B cell (primary cell): Measurements from ENCODE around the gene ACHE. TPM values are rescaled to one million over a fixed set of nuclear protein-coding genes. Genes with fewer than 3 reads are reported as not detected.

Experiments
- ATAC-seq: fragments of 200-7000 bp; cut with Tn5 transposase; one replicate; pipeline ENCODE4 v1.10.0; 2021; ENCODE audit warnings: low read depth, mild to moderate bottlenecking, moderate number of reproducible peaks, moderate library complexity
- CTCF ChIA-PET: fragments of 350-600 bp; sonication (Branson Sonifier 250); formaldehyde crosslinking; loops from one replicate; lab custom pipeline; 2021; ENCODE audit warnings: antibody characterized with exemption, inconsistent platforms; lab: Charles Lee
- POLR2A ChIA-PET: fragments of 350-600 bp; sonication (Branson Sonifier 250); formaldehyde crosslinking; loops from one replicate; lab custom pipeline; 2021; ENCODE audit warnings: antibody characterized with exemption; lab: Charles Lee
- DNase-seq: peaks from one replicate; pipeline ENCODE4 v3.0.0; 2013
- H2AFZ ChIP-seq: 2 replicates; pipeline ENCODE4 v1.6.1; 2012; ENCODE audit warnings: mild to moderate bottlenecking, low read depth, low read length; ENCODE audit not compliant: insufficient read depth, poor library complexity, severe bottlenecking
- H3K27ac ChIP-seq, 2 donors: 1 replicate in 1 of 2; 2 replicates in 1 of 2; pipeline ENCODE4 v1.5.1; 2012 to 2013; ENCODE audit warnings: low read length in 2 of 2, mild to moderate bottlenecking in 2 of 2, moderate library complexity in 1 of 2
- H3K27me3 ChIP-seq, 4 experiments: fragments of 200-600 bp in 1 of 4; sonication (generic) in 1 of 4; replicated peaks in 1 of 4; 1 replicate in 2 of 4; 2 replicates in 2 of 4; pipeline versions ENCODE4 v1.6.1 to v1.7.0; 2013 to 2016; ENCODE audit warnings: low read length in 3 of 4, mild to moderate bottlenecking in 2 of 4, mixed read lengths in 1 of 4, moderate library complexity in 1 of 4; ENCODE audit not compliant: insufficient read depth in 4 of 4, control insufficient read depth in 3 of 4; ENCODE audit errors: control extremely low read depth in 1 of 4
- H3K36me3 ChIP-seq, 2 experiments: replicated peaks in 1 of 2; 1 replicate in 1 of 2; 2 replicates in 1 of 2; pipeline versions ENCODE4 v1.6.1 to v1.7.1; 2013; ENCODE audit warnings: low read length in 1 of 2; ENCODE audit not compliant: insufficient read depth in 2 of 2, control insufficient read depth in 1 of 2; ENCODE audit errors: control extremely low read depth in 1 of 2, extremely low read depth in 1 of 2
- H3K4me1 ChIP-seq, 2 donors: fragments of 200-600 bp in 1 of 2; sonication (generic) in 1 of 2; 1 replicate in 1 of 2; 2 replicates in 1 of 2; pipeline versions ENCODE4 v1.5.1 to v1.6.1; 2013 to 2017; ENCODE audit warnings: low read length in 2 of 2; ENCODE audit not compliant: control insufficient read depth in 2 of 2, insufficient read depth in 2 of 2
- H3K4me2 ChIP-seq: replicated peaks from 2 replicates; pipeline ENCODE3; 2012; ENCODE audit warnings: mild to moderate bottlenecking, low read depth, low read length; ENCODE audit not compliant: poor library complexity, severe bottlenecking
- H3K4me3 ChIP-seq, 5 experiments: fragments of 200-600 bp in 1 of 5; sonication (generic) in 1 of 5; 1 replicate in 3 of 5; 2 replicates in 2 of 5; pipeline versions ENCODE4 v1.5.1 to v1.7.0; 2011 to 2016; ENCODE audit warnings: low read length in 4 of 5, mild to moderate bottlenecking in 4 of 5, low read depth in 2 of 5, control low read depth in 1 of 5, moderate library complexity in 1 of 5; ENCODE audit not compliant: insufficient read depth in 1 of 5; ENCODE audit errors: control extremely low read depth in 1 of 5, extremely low read depth in 1 of 5
- H3K79me2 ChIP-seq: fragments of 200-600 bp; sonication (generic); one replicate; pipeline ENCODE4 v1.6.0; 2016; ENCODE audit warnings: low read length; ENCODE audit not compliant: control insufficient read depth, insufficient read depth
- H3K9ac ChIP-seq: fragments of 200-600 bp; sonication (generic); 2 replicates; pipeline ENCODE4 v1.6.1; 2017; ENCODE audit warnings: mild to moderate bottlenecking, low read length, moderate library complexity
- H3K9me3 ChIP-seq, 3 donors: one replicate each; pipeline versions ENCODE4 v1.6.1 to v1.7.1; 2013; ENCODE audit warnings: low read length in 2 of 3; ENCODE audit not compliant: control insufficient read depth in 2 of 3, insufficient read depth in 1 of 3; ENCODE audit errors: control extremely low read depth in 1 of 3
- H4K20me1 ChIP-seq: 2 replicates; pipeline ENCODE4 v1.6.0; 2012; ENCODE audit warnings: mild to moderate bottlenecking, low read length; ENCODE audit not compliant: insufficient read depth, control insufficient read depth, poor library complexity, severe bottlenecking
- H3K27ac Mint-ChIP-seq: one replicate; pipeline ENCODE4 v1.8.0; 2021; ENCODE audit warnings: mixed read lengths
- H3K27me3 Mint-ChIP-seq: one replicate; pipeline ENCODE4 v1.8.0; 2021; ENCODE audit warnings: mixed read lengths
- H3K4me1 Mint-ChIP-seq: one replicate; pipeline ENCODE4 v1.8.0; 2021; ENCODE audit warnings: mixed read lengths
- H3K4me3 Mint-ChIP-seq: one replicate; pipeline ENCODE4 v1.8.0; 2021; ENCODE audit warnings: mixed read lengths
- H3K9me3 Mint-ChIP-seq: one replicate; pipeline ENCODE4 v1.8.0; 2022; ENCODE audit warnings: mixed read lengths; ENCODE audit not compliant: insufficient read depth
- EZH2 ChIP-seq: IDR thresholded peaks from 2 replicates; pipeline ENCODE4 v1.6.1; 2012; ENCODE audit warnings: borderline replicate concordance, low read depth, mild to moderate bottlenecking, moderate library complexity, low read length; ENCODE audit not compliant: insufficient read depth, poor library complexity, severe bottlenecking
- WGBS: methylation state at CpG from one replicate; pipeline ENCODE4 v1.1.5; 2013; ENCODE audit warnings: missing lambda C conversion rate; ENCODE audit not compliant: insufficient coverage; 5-methylcytosine and 5-hydroxymethylcytosine counted together
- intact Hi-C: fragments of 100-400 bp; cut with micrococcal nuclease; formaldehyde crosslinking; loops from one replicate; pipeline ENCODE4 v1.10.0; 2022
- polyA plus RNA-seq: library from polyadenylated mRNA; depleted of rRNA; stranded (reverse); fragments of >200 nt; gene quantifications from 2 replicates; pipeline ENCODE4 v1.2.3, GENCODE V29; 2012
- total RNA-seq, 2 donors: library from RNA; stranded (reverse); fragments of 120-200 nt in 1 of 2; gene quantifications; 1 replicate in 1 of 2; 2 replicates in 1 of 2; pipeline versions ENCODE4 v1.2.3 to v1.2.4, GENCODE V29; 2013 to 2022
- TF ChIP-seq, protein P1 (sequence below): fragments of 200-600 bp; IDR thresholded peaks from one replicate; pipeline ENCODE4 v1.8.0; 2022; ENCODE audit warnings: antibody characterized with exemption, mild to moderate bottlenecking

ACHE gene
- total and polyA plus RNA-seq, 2 donors (not counting 1 experiment from before 2014, with no cell fraction given): 0.13 to 0.15 TPM

DNA sequence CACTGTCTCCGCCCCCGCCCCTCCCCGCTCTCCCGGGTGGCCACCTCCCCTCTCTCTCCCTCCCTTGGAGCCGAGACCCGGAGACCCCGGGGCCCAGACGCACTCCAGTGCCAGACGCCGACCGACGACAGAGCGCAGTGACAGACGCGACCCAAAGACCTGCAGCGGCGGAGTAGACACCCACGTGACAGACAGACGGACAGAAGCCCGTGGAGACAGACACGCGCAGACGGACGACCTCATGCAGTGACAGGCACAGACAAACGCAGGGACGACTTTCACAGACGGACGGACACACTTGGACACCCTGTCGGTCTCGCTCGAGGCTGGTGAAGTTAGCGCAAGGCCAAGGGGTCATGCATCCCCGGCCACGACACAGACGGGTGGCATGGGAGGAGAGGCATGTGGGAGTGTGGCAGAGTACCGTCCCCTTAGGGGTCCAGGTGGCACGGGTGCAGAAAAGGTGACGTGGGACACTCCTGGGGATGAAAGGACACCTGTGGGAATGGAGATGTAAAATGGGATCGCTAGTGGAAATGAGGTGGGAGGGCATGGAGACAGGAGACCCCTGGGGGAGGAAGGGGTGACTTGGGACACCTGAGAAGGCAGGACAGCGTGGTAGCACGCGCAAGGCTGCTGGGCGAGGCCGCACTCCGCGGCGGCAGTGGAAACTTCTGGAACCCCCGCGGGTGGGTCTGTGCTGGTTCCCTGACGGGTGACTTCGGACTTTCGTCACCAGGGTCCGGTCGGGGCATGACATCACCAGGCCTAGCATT, 456 bp upstream of the ACHE start:
- H3K4me2 ChIP-seq: peak overlapping the region; percentile 100
- H3K4me1 ChIP-seq: peaks cover 23% of the 10 kb centered on the region in 2 donors
- H2AFZ ChIP-seq: peak overlapping the region; percentile 41
- peaks cover 15% of the 10 kb centered on the region for H3K4me1 Mint-ChIP-seq
- peaks cover 43% of the 10 kb centered on the region for H3K27me3 Mint-ChIP-seq
- H3K9ac ChIP-seq: peak overlapping the region; percentile 55
- H3K27me3 ChIP-seq: peaks cover 0 to 75% (median 25%) of the 10 kb centered on the region in 4 experiments
- peak overlapping the region; percentile 91 for H3K4me3 Mint-ChIP-seq
- WGBS: 9% methylated on average over 50 of the region's 54 CpGs
- no peaks in the 10 kb centered on the region for H4K20me1 ChIP-seq
- peak; percentile 99 for TF ChIP-seq EZH2
- TF ChIP-seq, protein P1, sequence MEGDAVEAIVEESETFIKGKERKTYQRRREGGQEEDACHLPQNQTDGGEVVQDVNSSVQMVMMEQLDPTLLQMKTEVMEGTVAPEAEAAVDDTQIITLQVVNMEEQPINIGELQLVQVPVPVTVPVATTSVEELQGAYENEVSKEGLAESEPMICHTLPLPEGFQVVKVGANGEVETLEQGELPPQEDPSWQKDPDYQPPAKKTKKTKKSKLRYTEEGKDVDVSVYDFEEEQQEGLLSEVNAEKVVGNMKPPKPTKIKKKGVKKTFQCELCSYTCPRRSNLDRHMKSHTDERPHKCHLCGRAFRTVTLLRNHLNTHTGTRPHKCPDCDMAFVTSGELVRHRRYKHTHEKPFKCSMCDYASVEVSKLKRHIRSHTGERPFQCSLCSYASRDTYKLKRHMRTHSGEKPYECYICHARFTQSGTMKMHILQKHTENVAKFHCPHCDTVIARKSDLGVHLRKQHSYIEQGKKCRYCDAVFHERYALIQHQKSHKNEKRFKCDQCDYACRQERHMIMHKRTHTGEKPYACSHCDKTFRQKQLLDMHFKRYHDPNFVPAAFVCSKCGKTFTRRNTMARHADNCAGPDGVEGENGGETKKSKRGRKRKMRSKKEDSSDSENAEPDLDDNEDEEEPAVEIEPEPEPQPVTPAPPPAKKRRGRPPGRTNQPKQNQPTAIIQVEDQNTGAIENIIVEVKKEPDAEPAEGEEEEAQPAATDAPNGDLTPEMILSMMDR: no peak
- H3K9me3 Mint-ChIP-seq: no peaks in the 10 kb centered on the region
- H3K27ac Mint-ChIP-seq: peak overlapping the region; percentile 77
- ATAC-seq (peak; percentile 11), DNase-seq (peak; percentile 65)
- H3K27ac ChIP-seq: no peak overlapping the region
- no peaks in the 10 kb centered on the region for H3K36me3 ChIP-seq
- intact Hi-C loops: loop anchor here (1.0 to 10.0 kb wide), 2 partner anchors 181 to 249 kb away; no protein-coding TSS in a partner anchor
- CTCF ChIA-PET: interaction anchor here (0.7 to 2.9 kb wide), 6 partner anchors 14 to 296 kb away, joined by 3 to 32 read pairs (median 7); partner anchors contain the start of gene SRRT
- no peaks in the 10 kb centered on the region for H3K79me2 ChIP-seq
- H3K4me3 ChIP-seq: peak overlapping the region; percentile 1 to 50 (median 30)
- POLR2A ChIA-PET: interaction anchor here (1.6 kb wide), 1 partner anchor 21 kb away, joined by 16 read pairs; the partner anchor contains the start of gene SRRT
- peaks cover 0 to 16% (median 0%) of the 10 kb centered on the region in 3 donors for H3K9me3 ChIP-seq
